ENCODE data around the gene ZNF280B. TPM values are rescaled to one million over a fixed set of nuclear protein-coding genes. Genes with fewer than 3 reads are reported as not detected.
"Not testable (repeated sequence)": the region's sequence is repeated elsewhere in the genome, so short reads cannot be mapped to it uniquely, and the experiment has no call there.

The ZNF280B gene
- polyA plus RNA-seq, 3 donors from 2014 or later: 0.18 to 1.1 (median 0.34) TPM

- not testable (repeated sequence) for DNase-seq; H3K27ac Mint-ChIP-seq; H3K27me3 Mint-ChIP-seq (ENCODE audit: low read depth in 3 of 3); H3K4me3 Mint-ChIP-seq; H3K36me3 Mint-ChIP-seq; H3K9me3 Mint-ChIP-seq
- peaks cover 12 to 15% of the 10 kb centered on the region in 2 donors for H3K4me1 Mint-ChIP-seq
Observed at GRCh38 chr22:22510833-22511232, 2.3 kb upstream of the ZNF280B start.

- peaks cover 12 to 15% of the 10 kb centered on the region in 2 donors for H3K4me1 Mint-ChIP-seq
- not testable (repeated sequence) for H3K27ac Mint-ChIP-seq; H3K9me3 Mint-ChIP-seq; DNase-seq; H3K27me3 Mint-ChIP-seq (ENCODE audit: low read depth in 3 of 3)
- peak overlapping the region in 3 of 5 donors; percentile 43 to 75 (median 63) for H3K4me3 Mint-ChIP-seq
- H3K36me3 Mint-ChIP-seq: peaks cover 0 to 14% (median 4%) of the 10 kb centered on the region in 3 donors
Observed at GRCh38 chr22:22509912-22510311, 1.4 kb upstream of the ZNF280B start.

- peak overlapping the region; percentile 72 to 84 (median 81) for H3K4me3 Mint-ChIP-seq
- peaks cover 0 to 21% (median 12%) of the 10 kb centered on the region in 3 donors for H3K36me3 Mint-ChIP-seq
Observed at GRCh38 chr22:22507743-22508273, 734 bp downstream of the ZNF280B start.

GRCh38 chr22:22506736-22507135 is 1.8 kb downstream of the ZNF280B start:
- Mint-ChIP-seq H3K4me1 (peaks cover 12 to 15% of the 10 kb centered on the region in 2 donors), H3K9me3 (peaks cover 0 to 7% (median under 1%) of the 10 kb centered on the region in 6 donors), H3K27me3 (ENCODE audit: low read depth in 3 of 3) (peaks cover 2 to 5% (median 2%) of the 10 kb centered on the region in 3 donors), H3K27ac (no peak overlapping the region), H3K36me3 (peaks cover 0 to 21% (median 12%) of the 10 kb centered on the region in 3 donors), H3K4me3 (peak overlapping the region in 1 of 5 donors; percentile 24)
- no peak for DNase-seq

More at GRCh38 chr22:22507743-22508273, 734 bp downstream of the ZNF280B start:
- DNase-seq: no peak
- H3K9me3 Mint-ChIP-seq: peaks cover 0 to 7% (median under 1%) of the 10 kb centered on the region in 6 donors
- H3K27ac Mint-ChIP-seq: peak overlapping the region in 4 of 6 donors; percentile 7 to 69 (median 57)
- H3K4me1 Mint-ChIP-seq: peaks cover 12 to 15% of the 10 kb centered on the region in 2 donors
- H3K27me3 Mint-ChIP-seq (ENCODE audit: low read depth in 3 of 3): peaks cover 2 to 5% (median 2%) of the 10 kb centered on the region in 3 donors

- no peak overlapping the region for H3K4me3 Mint-ChIP-seq
- DNase-seq: no peak
- no peak overlapping the region for H3K27ac Mint-ChIP-seq
- no peaks in the 10 kb centered on the region for H3K4me1 Mint-ChIP-seq
- no peaks in the 10 kb centered on the region for H3K9me3 Mint-ChIP-seq
- no peaks in the 10 kb centered on the region for H3K27me3 Mint-ChIP-seq (ENCODE audit: low read depth in 3 of 3)
- H3K36me3 Mint-ChIP-seq: peaks cover 5% of the 10 kb centered on the region in 3 donors
Observed at GRCh38 chr22:22498267-22498666, 10.3 kb downstream of the ZNF280B start.

- not testable (repeated sequence) for H3K4me3 Mint-ChIP-seq; H3K27ac Mint-ChIP-seq; H3K27me3 Mint-ChIP-seq (ENCODE audit: low read depth in 3 of 3); H3K4me1 Mint-ChIP-seq; H3K9me3 Mint-ChIP-seq; DNase-seq
- peaks cover 15 to 22% (median 20%) of the 10 kb centered on the region in 3 donors for H3K36me3 Mint-ChIP-seq
Observed at GRCh38 chr22:22491589-22491988, 17.0 kb downstream of the ZNF280B start.

GRCh38 chr22:22488736-22489135 is 19.8 kb downstream of the ZNF280B start:
- no peak overlapping the region for H3K4me3 Mint-ChIP-seq
- no peaks in the 10 kb centered on the region for H3K9me3 Mint-ChIP-seq
- H3K27ac Mint-ChIP-seq: no peak overlapping the region
- H3K4me1 Mint-ChIP-seq: no peaks in the 10 kb centered on the region
- no peaks in the 10 kb centered on the region for H3K27me3 Mint-ChIP-seq (ENCODE audit: low read depth in 3 of 3)
- H3K36me3 Mint-ChIP-seq: peaks cover 18 to 25% (median 24%) of the 10 kb centered on the region in 3 donors
- no peak for DNase-seq

GRCh38 chr22:22487869-22488597 is 20.5 kb downstream of the ZNF280B start:
- H3K9me3 Mint-ChIP-seq: no peaks in the 10 kb centered on the region
- no peak overlapping the region for H3K27ac Mint-ChIP-seq
- H3K4me3 Mint-ChIP-seq: no peak overlapping the region
- no peak for DNase-seq
- no peaks in the 10 kb centered on the region for H3K4me1 Mint-ChIP-seq
- H3K27me3 Mint-ChIP-seq (ENCODE audit: low read depth in 3 of 3): no peaks in the 10 kb centered on the region
- peaks cover 12 to 20% (median 19%) of the 10 kb centered on the region in 3 donors for H3K36me3 Mint-ChIP-seq

GRCh38 chr22:22487059-22487458 is 21.5 kb downstream of the ZNF280B start:
- no peaks in the 10 kb centered on the region for H3K9me3 Mint-ChIP-seq
- H3K27me3 Mint-ChIP-seq (ENCODE audit: low read depth in 3 of 3): no peaks in the 10 kb centered on the region
- DNase-seq: no peak
- no peak overlapping the region for H3K4me3 Mint-ChIP-seq
- peaks cover 12 to 20% (median 19%) of the 10 kb centered on the region in 3 donors for H3K36me3 Mint-ChIP-seq
- no peaks in the 10 kb centered on the region for H3K4me1 Mint-ChIP-seq
- no peak overlapping the region for H3K27ac Mint-ChIP-seq

- no peaks in the 10 kb centered on the region for H3K4me1 Mint-ChIP-seq
Observed at GRCh38 chr22:22486132-22486899, 22.2 kb downstream of the ZNF280B start.

GRCh38 chr22:22485524-22485923 is 23.0 kb downstream of the ZNF280B start:
- Mint-ChIP-seq H3K36me3 (peaks cover 12 to 20% (median 19%) of the 10 kb centered on the region in 3 donors), H3K4me3 (no peak overlapping the region), H3K27me3 (ENCODE audit: low read depth in 3 of 3) (peaks cover 0 to 1% (median 0%) of the 10 kb centered on the region in 3 donors), H3K4me1 (no peaks in the 10 kb centered on the region), H3K9me3 (no peaks in the 10 kb centered on the region), H3K27ac (no peak overlapping the region)
- no peak for DNase-seq

More at GRCh38 chr22:22486132-22486899, 22.2 kb downstream of the ZNF280B start:
- H3K27ac Mint-ChIP-seq: no peak overlapping the region
- no peaks in the 10 kb centered on the region for H3K27me3 Mint-ChIP-seq (ENCODE audit: low read depth in 3 of 3)
- no peaks in the 10 kb centered on the region for H3K9me3 Mint-ChIP-seq
- peaks cover 12 to 20% (median 19%) of the 10 kb centered on the region in 3 donors for H3K36me3 Mint-ChIP-seq
- no peak overlapping the region for H3K4me3 Mint-ChIP-seq
- no peak for DNase-seq

GRCh38 chr22:22484023-22484422 is 24.5 kb downstream of the ZNF280B start:
- peaks cover 12 to 16% (median 16%) of the 10 kb centered on the region in 3 donors for H3K36me3 Mint-ChIP-seq
- no peaks in the 10 kb centered on the region for H3K9me3 Mint-ChIP-seq
- H3K4me3 Mint-ChIP-seq: no peak overlapping the region
- H3K27ac Mint-ChIP-seq: no peak overlapping the region
- peaks cover 0 to 1% (median 0%) of the 10 kb centered on the region in 3 donors for H3K27me3 Mint-ChIP-seq (ENCODE audit: low read depth in 3 of 3)
- no peak for DNase-seq
- H3K4me1 Mint-ChIP-seq: no peaks in the 10 kb centered on the region

- Mint-ChIP-seq H3K27ac (no peak overlapping the region), H3K9me3 (no peaks in the 10 kb centered on the region), H3K4me1 (no peaks in the 10 kb centered on the region), H3K4me3 (no peak overlapping the region), H3K36me3 (peaks cover 4% of the 10 kb centered on the region in 3 donors), H3K27me3 (ENCODE audit: low read depth in 3 of 3) (peaks cover 0 to 2% (median 1%) of the 10 kb centered on the region in 3 donors)
- no peak for DNase-seq
Observed at GRCh38 chr22:22480940-22481339, 27.6 kb downstream of the ZNF280B start.
